ENCODE measurements around the gene RNASEH2A.

RNASEH2A gene

GRCh38 chr19:12856653-12857052, 50.3 kb downstream of the RNASEH2A start:
- H3K4me3 ChIP-seq (ENCODE audit: low read depth, low read length), result no peak overlapping the region

- H3K4me3 ChIP-seq (ENCODE audit: low read depth, low read length), result no peak overlapping the region
Measured at GRCh38 chr19:12858041-12858928, 51.9 kb downstream of the RNASEH2A start.

- H3K4me3 ChIP-seq (ENCODE audit: low read depth, low read length), result no peak overlapping the region
Measured at GRCh38 chr19:12859546-12859945, 53.2 kb downstream of the RNASEH2A start.
